HG02943 (cell line): Measurements from ENCODE around the gene PAX5.

Experiments used
- ATAC-seq: cut with Tn5 transposase; IDR thresholded peaks from one replicate; pipeline ENCODE4 v1.9.1; 2021; ENCODE audit warnings: mild to moderate bottlenecking, low read depth, moderate library complexity; ENCODE audit not compliant: unreplicated experiment

Gene PAX5

GRCh38 chr9:36818965-36819870 is 214.8 kb downstream of the PAX5 start:
- ATAC-seq, result no peak

DNA sequence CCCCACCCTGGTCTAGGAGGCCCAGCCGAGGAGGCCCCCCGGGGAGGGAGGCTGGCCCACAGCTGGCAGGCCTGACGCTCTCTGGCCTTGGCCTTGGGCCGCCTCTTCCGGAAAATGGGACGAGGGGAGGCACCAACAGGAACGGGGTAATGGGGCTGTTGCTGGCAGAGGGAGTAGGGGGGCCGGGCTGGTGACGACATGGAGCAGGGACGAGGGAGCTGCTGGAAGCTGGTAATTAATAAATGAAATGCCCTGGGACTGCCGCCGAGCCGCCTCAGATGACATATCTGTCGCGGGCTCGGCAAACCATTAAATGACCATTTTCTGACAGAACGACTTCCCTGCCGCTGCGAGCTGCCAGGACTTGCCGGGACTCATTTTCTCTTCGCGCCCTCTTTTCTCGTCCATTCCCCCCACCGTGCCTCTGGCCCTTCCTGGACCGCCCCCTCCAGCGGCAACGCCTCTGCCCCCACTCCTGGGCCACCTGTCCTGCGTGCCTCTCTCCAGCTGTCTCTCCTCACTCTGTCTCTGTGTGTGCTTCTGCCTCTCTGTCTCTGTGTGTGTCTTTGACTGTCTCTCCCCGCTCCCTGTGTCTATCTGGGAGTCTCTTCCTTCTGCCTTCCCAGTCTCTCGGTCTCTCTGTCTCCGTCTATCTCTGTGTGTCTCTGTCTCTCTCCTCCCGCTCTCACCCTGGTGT is 215.7 kb downstream of the PAX5 start:
- no peak for ATAC-seq

GRCh38 chr9:36817160-36817834 is 216.8 kb downstream of the PAX5 start:
- no peak for ATAC-seq

- no peak for ATAC-seq
Measured at GRCh38 chr9:36816371-36816770, 217.7 kb downstream of the PAX5 start.

DNA sequence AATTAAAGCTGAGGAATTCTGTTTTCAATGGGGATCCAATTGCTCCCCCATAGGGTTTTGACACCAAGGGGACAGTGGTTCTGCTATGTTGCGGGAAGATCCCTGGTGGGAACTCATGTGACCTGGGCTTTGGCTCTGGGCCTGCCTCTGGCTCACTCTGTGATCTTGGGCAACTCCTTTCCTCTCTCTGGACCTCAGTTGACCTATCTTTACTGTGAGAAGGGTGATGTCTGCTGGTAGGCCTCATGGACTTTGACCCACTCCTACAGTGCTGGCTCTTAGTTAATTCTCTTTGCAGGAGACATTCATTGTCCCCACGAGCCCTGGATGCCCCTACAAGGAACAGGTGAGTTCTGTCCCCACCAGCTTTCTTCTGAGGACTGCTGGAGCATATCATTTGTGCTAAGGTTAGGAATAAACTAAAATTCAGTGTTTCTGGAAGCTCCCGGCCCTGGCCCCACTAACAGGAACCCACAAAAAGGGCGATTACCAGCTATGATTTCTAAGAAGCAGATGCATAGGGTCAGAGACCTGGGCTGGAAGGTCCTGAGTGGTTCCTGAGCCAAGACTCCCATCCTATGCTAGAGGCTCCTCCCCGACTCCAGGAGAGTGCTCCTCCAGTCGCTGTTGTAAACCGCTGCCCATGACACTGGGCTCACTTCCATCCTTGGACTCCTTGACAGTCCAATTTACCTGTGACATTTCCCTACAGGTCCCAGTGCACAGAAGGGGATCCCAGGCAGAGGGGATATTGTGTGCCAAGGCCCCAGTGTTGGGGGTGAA is 218.3 kb downstream of the PAX5 start:
- ATAC-seq, result no peak

DNA sequence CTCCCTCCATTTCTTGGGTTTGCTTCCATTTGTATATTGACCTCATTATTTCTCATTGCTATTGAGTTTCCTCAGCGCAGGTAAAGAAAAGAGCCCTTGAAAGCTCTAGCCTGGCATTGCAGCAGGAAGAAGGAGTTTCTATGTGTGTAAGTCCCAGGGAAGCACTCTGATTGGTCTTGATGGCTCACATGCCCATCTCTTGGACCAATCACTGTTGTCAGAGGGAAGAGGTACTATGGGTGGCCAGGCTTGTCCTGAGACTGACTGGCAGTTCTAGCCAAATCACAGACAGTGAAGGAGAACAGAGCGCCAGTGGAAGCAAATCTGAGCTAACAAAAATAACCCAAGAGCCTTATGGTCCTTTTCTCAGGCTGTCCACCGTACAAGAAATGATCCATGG is 219.0 kb downstream of the PAX5 start:
- ATAC-seq, result no peak

- ATAC-seq, result no peak
Measured at GRCh38 chr9:36813154-36813553, 220.9 kb downstream of the PAX5 start.

- no peak for ATAC-seq
Measured at GRCh38 chr9:36812556-36812955, 221.5 kb downstream of the PAX5 start.

DNA sequence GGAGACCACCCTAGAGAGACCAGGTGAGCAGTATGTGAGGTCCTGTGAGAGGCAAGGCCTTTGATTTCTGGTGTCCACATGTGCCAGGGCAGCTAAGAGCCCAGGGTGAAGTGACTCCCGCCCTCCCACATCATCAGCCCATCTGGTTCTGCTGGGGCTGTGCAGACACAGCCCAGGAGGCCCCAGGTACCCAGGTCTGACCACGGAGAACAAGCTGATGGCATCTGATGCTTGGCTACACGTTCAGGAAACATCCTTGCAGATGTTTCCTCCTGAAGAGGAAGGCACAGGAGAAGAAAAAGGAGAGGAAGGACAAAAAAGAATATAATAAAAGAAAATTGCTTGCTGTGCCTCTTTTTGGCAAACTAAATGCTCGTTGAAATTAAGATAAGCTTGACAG is 225.8 kb downstream of the PAX5 start:
- ATAC-seq, result no peak

- ATAC-seq, result no peak
Measured at GRCh38 chr9:36803961-36804360, 230.1 kb downstream of the PAX5 start.

- no peak for ATAC-seq
Measured at GRCh38 chr9:36802201-36802920, 231.7 kb downstream of the PAX5 start.

GRCh38 chr9:36800455-36800854 is 233.6 kb downstream of the PAX5 start:
- ATAC-seq, result no peak

DNA sequence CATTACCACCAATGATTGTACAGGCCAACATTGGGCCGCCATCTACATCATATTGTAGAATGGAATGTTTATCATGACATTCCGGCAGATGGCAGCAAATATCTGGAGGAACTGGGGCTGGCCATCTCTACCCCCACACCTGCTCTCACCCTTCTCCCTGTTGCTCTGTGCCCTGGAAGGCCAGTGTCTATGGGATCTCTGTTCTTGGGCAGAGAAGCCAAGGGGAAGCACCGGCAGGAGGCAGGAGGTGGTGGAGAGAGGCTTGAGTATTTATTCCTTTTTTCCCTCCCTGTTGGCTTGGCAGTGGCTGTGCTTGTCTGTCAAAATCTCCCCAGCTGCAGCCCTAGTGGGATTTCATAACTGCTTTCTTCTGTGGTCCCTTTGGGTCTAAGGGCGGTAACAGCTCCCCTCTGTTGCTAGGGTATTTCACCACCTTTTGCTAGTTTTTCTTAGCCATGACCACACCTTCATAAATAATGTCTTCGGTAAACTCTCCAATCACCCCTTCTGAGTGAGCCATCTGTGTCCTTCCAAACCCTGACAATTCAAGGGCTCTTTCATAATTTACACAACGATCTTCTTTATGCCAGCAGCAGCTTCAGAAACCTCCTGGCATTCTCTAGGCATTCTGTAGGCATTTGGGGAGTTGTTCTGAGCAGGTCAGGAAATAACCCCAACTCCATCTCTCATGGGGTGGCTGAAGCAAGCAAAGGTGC is 235.6 kb downstream of the PAX5 start:
- no peak for ATAC-seq

GRCh38 chr9:36797471-36798220 is 236.4 kb downstream of the PAX5 start:
- no peak for ATAC-seq

GRCh38 chr9:36796671-36797419 is 237.2 kb downstream of the PAX5 start:
- no peak for ATAC-seq

- no peak for ATAC-seq
Measured at GRCh38 chr9:36794461-36794860, 239.6 kb downstream of the PAX5 start.

GRCh38 chr9:36793277-36793676 is 240.8 kb downstream of the PAX5 start:
- ATAC-seq, result no peak
